Right lobe of liver (tissue), 6 donors: ENCODE results near the gene IL6R. TPM values are rescaled to one million over a fixed set of nuclear protein-coding genes. Genes with fewer than 3 reads are reported as not detected.

ENCODE experiments used
- ATAC-seq, 4 donors: fragments of 200-7000 bp; cut with Tn5 transposase; one replicate each; pipeline ENCODE4 v1.9.1; 2020; ENCODE audit warnings: mild to moderate bottlenecking in 4 of 4, moderate library complexity in 4 of 4
- DNase-seq, 3 donors: peaks; one replicate each; pipeline ENCODE4 v3.0.0-alpha.2; 2020
- H3K27ac ChIP-seq, 3 donors: fragments of 200-600 bp; one replicate each; pipeline ENCODE4 v1.8.0; 2022
- H3K27me3 ChIP-seq, 2 donors: fragments of 200-600 bp; one replicate each; pipeline ENCODE4 v1.8.0; 2022
- H3K36me3 ChIP-seq, 4 donors: fragments of 200-600 bp; sonication (generic) in 1 of 4; one replicate each; pipeline versions ENCODE4 v1.5.1 to v1.8.0; 2017 to 2022; ENCODE audit warnings: control low read depth in 1 of 4
- H3K4me1 ChIP-seq, 4 donors: fragments of 200-600 bp; sonication (generic) in 1 of 4; one replicate each; pipeline versions ENCODE4 v1.5.1 to v1.8.0; 2017 to 2022; ENCODE audit warnings: control low read depth in 1 of 4
- H3K4me3 ChIP-seq, 3 donors: fragments of 200-600 bp; one replicate each; pipeline ENCODE4 v1.8.0; 2022
- H3K9me3 ChIP-seq, 4 donors: fragments of 200-600 bp; sonication (generic) in 1 of 4; one replicate each; pipeline versions ENCODE4 v1.5.1 to v1.8.0; 2017 to 2022; ENCODE audit warnings: control low read depth in 1 of 4
- CTCF ChIP-seq, 4 donors: fragments of 200-600 bp in 3 of 4; fragments of 450-650 bp in 1 of 4; IDR thresholded peaks; one replicate each; pipeline versions ENCODE4 v1.5.1 to v1.8.0; 2016 to 2022; ENCODE audit warnings: antibody characterized with exemption in 4 of 4, mild to moderate bottlenecking in 2 of 4
- POLR2A ChIP-seq: fragments of 450-650 bp; IDR thresholded peaks from one replicate; pipeline ENCODE4 v1.6.1; 2017; ENCODE audit warnings: antibody characterized with exemption, mild to moderate bottlenecking
- WGBS: methylation state at CpG from one replicate; pipeline ENCODE4 v1.1.6; 2018; ENCODE audit warnings: low coverage, low lambda C conversion rate; ENCODE audit not compliant: insufficient coverage; ENCODE audit errors: missing lambda C conversion rate; 5-methylcytosine and 5-hydroxymethylcytosine counted together
- intact Hi-C, 2 donors: fragments of 100-400 bp; cut with DNase I; formaldehyde crosslinking; loops; one replicate each; pipeline versions ENCODE4 v1.11.2 to v1.14.1; 2022
- total RNA-seq, 6 experiments: library from RNA; depleted of rRNA in 2 of 6; stranded (reverse); fragments of >200 nt in 2 of 6; fragmentation: NEBNext Ultra II Directional in 3 of 6; extraction: Animal tissue kit (Norgen Biotek cat#: 25700) in 3 of 6; gene quantifications; one replicate each; pipeline versions ENCODE4 v1.1.0 to v1.2.4, GENCODE V29; 2016 to 2023
- donor health status: DM: no; HTN: yes; CAD: no.
- donor health status: DM: no; HTN: no; CAD: no.
- donor health status: DM: no; HTN: no; CAD: no.
- donor health status: DM: no; HTN: yes; CAD: no.
- donor health status: DM: no; HTN: yes; CAD: no.

The IL6R gene
- total RNA-seq, 6 experiments from 2014 or later, result 32.2 to 145 (median 68.2) TPM

GRCh38 chr1:154427173-154428139, 22.3 kb downstream of the IL6R start:
- Histone ChIP-seq H3K9me3 (no peaks in the 10 kb centered on the region), H3K36me3 (peaks cover 0 to 48% (median 24%) of the 10 kb centered on the region in 4 donors), H3K27ac (peak overlapping the region; percentile 15 to 83 (median 76)), H3K4me3 (no peak overlapping the region), H3K27me3 (no peaks in the 10 kb centered on the region), H3K4me1 (peaks cover 0 to 57% (median 24%) of the 10 kb centered on the region in 4 donors)
- DNase-seq, result peak; percentile 82 to 94 (median 88)
- intact Hi-C loops, result no loop called here
- 23% methylated on average over 7 of the region's 8 CpGs for WGBS
- peak; percentile 71 to 87 (median 83) for ATAC-seq
- TF ChIP-seq POLR2A, result no peak
- no peak for TF ChIP-seq CTCF (IDR thresholded peaks at IDR 0.05)

GRCh38 chr1:154429118-154429517, 24.0 kb downstream of the IL6R start:
- DNase-seq (no peak), ATAC-seq (no peak)
- H3K27me3 ChIP-seq, result no peaks in the 10 kb centered on the region
- WGBS, result 25% methylated on average over 2 of the region's 15 CpGs
- no peak for TF ChIP-seq POLR2A
- TF ChIP-seq CTCF (IDR thresholded peaks at IDR 0.05), result no peak
- H3K9me3 ChIP-seq, result no peaks in the 10 kb centered on the region
- H3K36me3 ChIP-seq, result peaks cover 0 to 64% (median 30%) of the 10 kb centered on the region in 4 donors
- peaks cover 0 to 44% (median 16%) of the 10 kb centered on the region in 4 donors for H3K4me1 ChIP-seq
- intact Hi-C loops, result no loop called here
- H3K27ac ChIP-seq, result peak overlapping the region in 2 of 3 donors; percentile 24 to 76
- no peak overlapping the region for H3K4me3 ChIP-seq

- no peak overlapping the region for H3K27ac ChIP-seq
- intact Hi-C loops, result no loop called here
- ATAC-seq (no peak), DNase-seq (no peak)
- H3K4me3 ChIP-seq, result no peak overlapping the region
- TF ChIP-seq POLR2A (no peak), CTCF (IDR thresholded peaks at IDR 0.05) (no peak)
- WGBS, result 87% methylated on average over 10 of the region's 17 CpGs
- no peaks in the 10 kb centered on the region for H3K27me3 ChIP-seq
- peaks cover 0 to 67% (median 35%) of the 10 kb centered on the region in 4 donors for H3K36me3 ChIP-seq
- no peaks in the 10 kb centered on the region for H3K9me3 ChIP-seq
- H3K4me1 ChIP-seq, result peaks cover 0 to 39% (median 12%) of the 10 kb centered on the region in 4 donors
Measured at GRCh38 chr1:154429841-154430611, 24.9 kb downstream of the IL6R start.

- no peaks in the 10 kb centered on the region for H3K27me3 ChIP-seq
- no peak overlapping the region for H3K27ac ChIP-seq
- TF ChIP-seq CTCF (IDR thresholded peaks at IDR 0.05) (no peak), POLR2A (no peak)
- ATAC-seq (no peak), DNase-seq (no peak)
- H3K9me3 ChIP-seq, result no peaks in the 10 kb centered on the region
- H3K4me3 ChIP-seq, result no peak overlapping the region
- intact Hi-C loops, result no loop called here
- H3K4me1 ChIP-seq, result peaks cover 0 to 39% (median 8%) of the 10 kb centered on the region in 4 donors
- WGBS, result 68% methylated on average over 9 of the region's 11 CpGs
- peaks cover 0 to 75% (median 41%) of the 10 kb centered on the region in 4 donors for H3K36me3 ChIP-seq
Measured at GRCh38 chr1:154430903-154431302, 25.8 kb downstream of the IL6R start.
